HEK293 (cell line): Measurements from ENCODE around the gene POLD4.

ENCODE experiments used
- HOXC10 ChIP-seq: sonication (generic); formaldehyde crosslinking; IDR thresholded peaks from 2 replicates; pipeline ENCODE4 v1.8.1; 2023; ENCODE audit warnings: mild to moderate bottlenecking, missing genetic modification reagents
- ZNF121 ChIP-seq: fragments of 450-650 bp; formaldehyde crosslinking; IDR thresholded peaks from 2 replicates; pipeline ENCODE4 v1.5.1; 2016; ENCODE audit warnings: missing biosample characterization, missing genetic modification characterization
- ZNF324 ChIP-seq: fragments of 450-650 bp; formaldehyde crosslinking; IDR thresholded peaks from 2 replicates; pipeline ENCODE4 v1.5.1; 2016; ENCODE audit warnings: missing biosample characterization, missing genetic modification characterization
- ZNF341 ChIP-seq: fragments of 450-650 bp; formaldehyde crosslinking; IDR thresholded peaks from 2 replicates; pipeline ENCODE4; 2016; ENCODE audit warnings: low read depth, missing biosample characterization, missing genetic modification characterization
- ZNF544 ChIP-seq: fragments of 450-650 bp; formaldehyde crosslinking; IDR thresholded peaks from 2 replicates; pipeline ENCODE4 v1.5.0; 2017; ENCODE audit warnings: missing biosample characterization, missing genetic modification characterization
- TF ChIP-seq, protein P1 (sequence below): fragments of 450-650 bp; formaldehyde crosslinking; IDR thresholded peaks from 2 replicates; pipeline ENCODE4 v1.5.1; 2016; ENCODE audit warnings: missing biosample characterization, missing genetic modification characterization

DNA sequence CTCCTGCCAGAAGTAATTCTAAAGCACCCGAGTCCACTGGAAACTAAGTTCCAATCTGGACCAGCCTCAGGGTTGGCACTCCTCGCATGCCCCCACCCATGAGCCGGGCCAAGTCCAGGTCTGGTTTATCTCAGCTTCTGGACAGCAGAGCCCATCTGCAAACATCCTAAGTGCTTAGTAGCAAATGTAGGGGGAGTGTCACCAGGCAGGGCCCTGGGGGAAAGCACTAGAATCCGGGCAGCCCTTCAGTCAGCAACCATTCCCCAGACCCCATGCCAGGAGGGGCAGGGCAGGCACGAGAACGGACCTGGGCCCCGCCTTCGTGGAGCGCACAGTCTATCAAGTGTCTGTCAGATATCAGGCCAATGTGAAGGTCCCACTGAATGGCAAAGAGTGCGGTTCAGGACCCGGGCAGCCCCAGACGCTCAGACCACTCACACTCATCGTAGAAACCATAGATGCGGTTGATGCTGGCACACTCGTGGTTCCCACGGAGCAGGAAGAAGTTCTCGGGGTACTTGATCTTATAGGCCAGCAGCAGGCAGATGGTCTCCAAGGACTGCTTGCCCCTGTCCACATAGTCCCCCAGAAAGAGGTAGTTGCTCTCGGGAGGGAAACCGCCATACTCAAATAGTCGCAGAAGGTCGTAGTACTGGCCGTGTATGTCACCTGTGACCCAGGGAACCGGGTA lies 47.0 kb upstream of the POLD4 start:
- TF ChIP-seq, protein P1, sequence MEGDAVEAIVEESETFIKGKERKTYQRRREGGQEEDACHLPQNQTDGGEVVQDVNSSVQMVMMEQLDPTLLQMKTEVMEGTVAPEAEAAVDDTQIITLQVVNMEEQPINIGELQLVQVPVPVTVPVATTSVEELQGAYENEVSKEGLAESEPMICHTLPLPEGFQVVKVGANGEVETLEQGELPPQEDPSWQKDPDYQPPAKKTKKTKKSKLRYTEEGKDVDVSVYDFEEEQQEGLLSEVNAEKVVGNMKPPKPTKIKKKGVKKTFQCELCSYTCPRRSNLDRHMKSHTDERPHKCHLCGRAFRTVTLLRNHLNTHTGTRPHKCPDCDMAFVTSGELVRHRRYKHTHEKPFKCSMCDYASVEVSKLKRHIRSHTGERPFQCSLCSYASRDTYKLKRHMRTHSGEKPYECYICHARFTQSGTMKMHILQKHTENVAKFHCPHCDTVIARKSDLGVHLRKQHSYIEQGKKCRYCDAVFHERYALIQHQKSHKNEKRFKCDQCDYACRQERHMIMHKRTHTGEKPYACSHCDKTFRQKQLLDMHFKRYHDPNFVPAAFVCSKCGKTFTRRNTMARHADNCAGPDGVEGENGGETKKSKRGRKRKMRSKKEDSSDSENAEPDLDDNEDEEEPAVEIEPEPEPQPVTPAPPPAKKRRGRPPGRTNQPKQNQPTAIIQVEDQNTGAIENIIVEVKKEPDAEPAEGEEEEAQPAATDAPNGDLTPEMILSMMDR = no peak
- TF ChIP-seq HOXC10 (CRISPR knock-in tag) (no peak), ZNF121 (tag by site-specific recombination) (no peak), ZNF341 (tag by site-specific recombination) (no peak), ZNF324 (tag by site-specific recombination) (no peak), ZNF544 (tag by site-specific recombination) (no peak)
